Lower leg skin (tissue), 3 donors: ENCODE data around the gene FYCO1.

Source experiments
- CTCF ChIP-seq, 3 donors: fragments of 450-650 bp; IDR thresholded peaks; one replicate each; pipeline ENCODE4 v1.5.1; 2016; ENCODE audit warnings: antibody characterized with exemption in 3 of 3, mild to moderate bottlenecking in 3 of 3, moderate library complexity in 2 of 3
- POLR2A ChIP-seq, 2 donors: fragments of 450-650 bp; IDR thresholded peaks; one replicate each; pipeline ENCODE4 v1.6.1; 2016 to 2017; ENCODE audit warnings: antibody characterized with exemption in 2 of 2, mild to moderate bottlenecking in 1 of 2, moderate library complexity in 1 of 2

- TF ChIP-seq CTCF (IDR thresholded peaks at IDR 0.05) (no peak), POLR2A (IDR thresholded peaks at IDR 0.05) (no peak)
Observed at GRCh38 chr3:45922039-45922326, 73.6 kb downstream of the FYCO1 start.
